H1 (cell line): ENCODE results near the gene SIPA1L3. TPM values are rescaled to one million over a fixed set of nuclear protein-coding genes. Genes with fewer than 3 reads are reported as not detected.

ENCODE experiments used
- CTCF ChIA-PET: fragments of 300-600 bp; sonication (Branson Sonifier 250); formaldehyde crosslinking; loops from one replicate; lab custom pipeline; 2021; ENCODE audit not compliant: partially characterized antibody; lab: Charles Lee
- POLR2A ChIA-PET: fragments of 300-600 bp; sonication (Branson Sonifier 250); formaldehyde crosslinking; loops from one replicate; lab custom pipeline; 2021; ENCODE audit warnings: inconsistent platforms; ENCODE audit not compliant: partially characterized antibody; lab: Charles Lee
- DNase-seq, 2 experiments: peaks; one replicate each; pipeline versions ENCODE4 v3.0.0 to v3.0.0-alpha.2; 2010 to 2022; ENCODE audit warnings: low spot score in 2 of 2, low read depth in 1 of 2, mixed read lengths in 1 of 2
- FAIRE-seq: peaks from 2 replicates; lab custom pipeline; 2011; peaks lifted over from hg19 to GRCh38; lab: Jason Lieb, UNC
- H2AFZ ChIP-seq: 2 replicates; pipeline ENCODE4 v1.8.1; 2012; ENCODE audit warnings: low read length, inconsistent platforms
- H2AK5ac ChIP-seq: 2 replicates; pipeline ENCODE4 v1.6.1; 2013; ENCODE audit warnings: low read depth, low read length
- H2BK120ac ChIP-seq: replicated peaks from 2 replicates; pipeline ENCODE3; 2013; ENCODE audit warnings: low read depth, low read length, inconsistent platforms
- H2BK12ac ChIP-seq: 2 replicates; pipeline ENCODE4 v1.6.1; 2013; ENCODE audit warnings: low read depth, low read length
- H2BK15ac ChIP-seq: 2 replicates; pipeline ENCODE4 v1.6.1; 2013; ENCODE audit warnings: low read length
- H2BK20ac ChIP-seq: 2 replicates; pipeline ENCODE4 v1.6.1; 2013; ENCODE audit warnings: low read length
- H2BK5ac ChIP-seq: 2 replicates; pipeline ENCODE4 v1.6.1; 2013; ENCODE audit warnings: low read depth, low read length
- H3K14ac ChIP-seq: 2 replicates; pipeline ENCODE4 v1.6.1; 2013; ENCODE audit warnings: inconsistent platforms; ENCODE audit not compliant: insufficient read length
- H3K18ac ChIP-seq: 2 replicates; pipeline ENCODE4 v1.6.1; 2013; ENCODE audit warnings: low read length; ENCODE audit errors: extremely low read depth
- H3K23ac ChIP-seq: 2 replicates; pipeline ENCODE4 v1.6.1; 2013; ENCODE audit warnings: inconsistent platforms; ENCODE audit not compliant: insufficient read length
- H3K23me2 ChIP-seq: 2 replicates; pipeline ENCODE4 v1.6.1; 2013; ENCODE audit warnings: low read depth, low read length
- H3K27ac ChIP-seq: 2 replicates; pipeline ENCODE4 v1.6.1; 2011; ENCODE audit warnings: low read depth, low read length, inconsistent platforms
- H3K27me3 ChIP-seq, 4 experiments: replicated peaks in 1 of 4; 1 replicate in 1 of 4; 2 replicates in 3 of 4; pipeline versions ENCODE4 v1.6.1 to v1.8.1; 2011 to 2013; ENCODE audit warnings: low read length in 3 of 4, mild to moderate bottlenecking in 3 of 4, inconsistent platforms in 2 of 4, mixed read lengths in 2 of 4, moderate library complexity in 1 of 4; ENCODE audit not compliant: control insufficient read depth in 3 of 4, insufficient read depth in 3 of 4; ENCODE audit errors: extremely low read depth in 1 of 4
- H3K36me3 ChIP-seq, 4 experiments: 2 replicates each; pipeline versions ENCODE4 v1.6.1 to v1.8.1; 2011 to 2013; ENCODE audit warnings: mild to moderate bottlenecking in 4 of 4, low read length in 3 of 4, moderate library complexity in 2 of 4, control low read depth in 1 of 4, inconsistent platforms in 1 of 4; ENCODE audit not compliant: insufficient read depth in 4 of 4, control insufficient read depth in 2 of 4
- H3K4ac ChIP-seq: replicated peaks from 2 replicates; pipeline ENCODE3; 2013; ENCODE audit warnings: low read length, low read depth, mixed read lengths, inconsistent platforms; ENCODE audit not compliant: insufficient read length
- H3K4me1 ChIP-seq, 4 experiments: replicated peaks in 1 of 4; 1 replicate in 1 of 4; 2 replicates in 3 of 4; pipeline versions ENCODE4 v1.6.1 to v1.8.1; 2011 to 2013; ENCODE audit warnings: low read length in 3 of 4, inconsistent platforms in 2 of 4, mixed read lengths in 1 of 4; ENCODE audit not compliant: insufficient read depth in 4 of 4, control insufficient read depth in 3 of 4
- H3K4me2 ChIP-seq, 2 experiments: 2 replicates each; pipeline versions ENCODE4 v1.6.1 to v1.8.1; 2011 to 2013; ENCODE audit warnings: low read depth in 2 of 2, low read length in 2 of 2, control low read depth in 1 of 2, inconsistent platforms in 1 of 2, mild to moderate bottlenecking in 1 of 2; ENCODE audit not compliant: insufficient read depth in 1 of 2
- H3K4me3 ChIP-seq, 4 experiments: fragments of 200-600, 300-600 bp in 1 of 4; sonication (generic), shearing (Covaris generic), sonication (Bioruptor Twin) in 1 of 4; 2 replicates each; pipeline versions ENCODE4 v1.5.1 to v1.8.1; 2011 to 2016; ENCODE audit warnings: low read length in 4 of 4, low read depth in 3 of 4, control low read depth in 2 of 4, inconsistent platforms in 2 of 4, mild to moderate bottlenecking in 2 of 4, mixed read lengths in 1 of 4, moderate library complexity in 1 of 4; ENCODE audit not compliant: insufficient read depth in 2 of 4; ENCODE audit errors: extremely low read depth in 1 of 4
- H3K56ac ChIP-seq: replicated peaks from 2 replicates; pipeline ENCODE3; 2013; ENCODE audit warnings: low read depth, mild to moderate bottlenecking, mixed read lengths, low read length, inconsistent platforms; ENCODE audit not compliant: insufficient read length
- H3K79me1 ChIP-seq: 2 replicates; pipeline ENCODE4 v1.6.1; 2013; ENCODE audit warnings: low read depth, low read length, control low read depth
- H3K79me2 ChIP-seq, 2 experiments: 2 replicates each; pipeline versions ENCODE4 v1.6.1 to v1.8.1; 2012 to 2013; ENCODE audit warnings: low read length in 2 of 2, mild to moderate bottlenecking in 2 of 2, inconsistent platforms in 1 of 2; ENCODE audit not compliant: insufficient read depth in 2 of 2, control insufficient read depth in 1 of 2
- H3K9ac ChIP-seq, 4 experiments: replicated peaks in 1 of 4; 1 replicate in 1 of 4; 2 replicates in 3 of 4; pipeline versions ENCODE4 v1.6.1 to v1.8.1; 2011 to 2013; ENCODE audit warnings: low read depth in 3 of 4, low read length in 3 of 4, control low read depth in 2 of 4, mild to moderate bottlenecking in 2 of 4, moderate library complexity in 2 of 4, inconsistent platforms in 1 of 4; ENCODE audit errors: extremely low read depth in 1 of 4
- H3K9me3 ChIP-seq, 2 experiments: 2 replicates each; pipeline versions ENCODE4 v1.6.1 to v1.8.1; 2012 to 2013; ENCODE audit warnings: mild to moderate bottlenecking in 2 of 2, moderate library complexity in 2 of 2, control low read depth in 1 of 2, inconsistent platforms in 1 of 2, low read depth in 1 of 2, low read length in 1 of 2, mixed read lengths in 1 of 2; ENCODE audit not compliant: insufficient read depth in 2 of 2
- H4K20me1 ChIP-seq, 2 experiments: replicated peaks in 1 of 2; 2 replicates each; pipeline versions ENCODE3 to v1.8.1; 2011 to 2013; ENCODE audit warnings: inconsistent platforms in 2 of 2, low read length in 2 of 2, mild to moderate bottlenecking in 1 of 2; ENCODE audit not compliant: insufficient read depth in 2 of 2, control insufficient read depth in 1 of 2
- H4K5ac ChIP-seq: 2 replicates; pipeline ENCODE4 v1.6.1; 2013; ENCODE audit warnings: low read length, low read depth, mixed read lengths, inconsistent platforms; ENCODE audit not compliant: insufficient read length
- H4K8ac ChIP-seq: 2 replicates; pipeline ENCODE4 v1.8.0; 2013; ENCODE audit warnings: mild to moderate bottlenecking, moderate library complexity, low read length, inconsistent platforms; ENCODE audit not compliant: insufficient read depth; ENCODE audit errors: extremely low read depth
- H4K91ac ChIP-seq: replicated peaks from 2 replicates; pipeline ENCODE3; 2013; ENCODE audit warnings: low read length, mixed read lengths, inconsistent platforms; ENCODE audit not compliant: insufficient read length
- CBX5 ChIP-seq: fragments of 300-800, 300-1000 bp; sonication (generic); IDR thresholded peaks from 2 replicates; pipeline ENCODE4 v1.7.1; 2016; ENCODE audit warnings: antibody characterized with exemption, low read length, low read depth
- EP300 ChIP-seq, 2 experiments: IDR thresholded peaks; 1 replicate in 1 of 2; 2 replicates in 1 of 2; pipeline ENCODE4 v1.6.1; 2011 to 2012; ENCODE audit warnings: low read depth in 2 of 2, low read length in 2 of 2, mild to moderate bottlenecking in 2 of 2, borderline replicate concordance in 1 of 2, inconsistent platforms in 1 of 2, moderate library complexity in 1 of 2
- GTF2F1 ChIP-seq: IDR thresholded peaks from 2 replicates; pipeline ENCODE4 v1.6.1; 2012; ENCODE audit warnings: low read depth, low read length, improper control_type of control experiment, borderline replicate concordance
- JUND ChIP-seq: IDR thresholded peaks from 2 replicates; pipeline ENCODE4 v1.6.1; 2011; ENCODE audit warnings: mild to moderate bottlenecking, improper control_type of control experiment, low read length
- RXRA ChIP-seq: IDR thresholded peaks from 2 replicates; pipeline ENCODE4 v1.6.1; 2011; ENCODE audit warnings: low read depth, mild to moderate bottlenecking, low read length, moderate library complexity; ENCODE audit not compliant: insufficient read depth
- SIX5 ChIP-seq: IDR thresholded peaks from 2 replicates; pipeline ENCODE4 v1.6.1; 2011; ENCODE audit warnings: mild to moderate bottlenecking, low read depth, low read length
- SP2 ChIP-seq: IDR thresholded peaks from 2 replicates; pipeline ENCODE4 v1.6.1; 2012; ENCODE audit warnings: mild to moderate bottlenecking, low read length, inconsistent platforms
- TAF1 ChIP-seq: IDR thresholded peaks from 2 replicates; pipeline ENCODE4 v1.6.1; 2011; ENCODE audit warnings: mild to moderate bottlenecking, low read depth, low read length
- TAF7 ChIP-seq: optimal IDR thresholded peaks from 2 replicates; pipeline ENCODE3; 2011; ENCODE audit warnings: low read depth, mild to moderate bottlenecking, inconsistent platforms, low read length, moderate library complexity, borderline replicate concordance
- TEAD4 ChIP-seq: IDR thresholded peaks from 2 replicates; pipeline ENCODE4 v1.6.1; 2012; ENCODE audit warnings: low read depth, low read length, inconsistent platforms, mixed read lengths
- WGBS, 2 experiments: shearing (Covaris generic) in 1 of 2; methylation state at CpG; one replicate each; pipeline versions ENCODE4 v1.1.6 to v1.1.7; 2013 to 2015; ENCODE audit warnings: low lambda C conversion rate in 2 of 2, mixed read lengths in 2 of 2, inconsistent platforms in 1 of 2, low coverage in 1 of 2, missing lambda C conversion rate in 1 of 2; ENCODE audit not compliant: insufficient replicate concordance in 2 of 2, insufficient coverage in 1 of 2, insufficient read length in 1 of 2; ENCODE audit errors: extremely low coverage in 1 of 2, missing lambda C conversion rate in 1 of 2; 5-methylcytosine and 5-hydroxymethylcytosine counted together
- polyA plus RNA-seq, 7 experiments: library from polyadenylated mRNA; depleted of rRNA in 3 of 7; stranded (reverse) in 5 of 7; unstranded in 2 of 7; fragments of >200 nt in 5 of 7; fragments of 200-250 nt in 2 of 7; gene quantifications; 1 replicate in 5 of 7; 2 replicates in 1 of 7; 4 replicates in 1 of 7; pipeline versions ENCODE4 v1.2.1 to v1.2.3, GENCODE V29; 2011 to 2013; ENCODE audit warnings: missing spikeins in 2 of 7, mixed read lengths in 2 of 7
- total RNA-seq: library from RNA; stranded (reverse); fragmentation: NEBNext Ultra II Directional; extraction: Animal tissue kit (Norgen Biotek cat#: 25700); gene quantifications from 2 replicates; pipeline ENCODE4 v1.2.1, GENCODE V29; 2021
- TF ChIP-seq, protein P1 (sequence below), 3 experiments: IDR thresholded peaks; 1 replicate in 2 of 3; 2 replicates in 1 of 3; pipeline versions ENCODE4 v1.5.1 to v1.6.1; 2011; ENCODE audit warnings: low read length in 3 of 3, mild to moderate bottlenecking in 3 of 3, inconsistent platforms in 2 of 3, low read depth in 1 of 3, moderate library complexity in 1 of 3; ENCODE audit not compliant: insufficient read depth in 1 of 3; ENCODE audit errors: control extremely low read depth in 1 of 3

The SIPA1L3 gene
- total and polyA plus RNA-seq, 2 of the 8 experiments (the other 6 are each of a cell fraction or from before 2014, with no cell fraction given) = 15.0 to 54.9 TPM

DNA sequence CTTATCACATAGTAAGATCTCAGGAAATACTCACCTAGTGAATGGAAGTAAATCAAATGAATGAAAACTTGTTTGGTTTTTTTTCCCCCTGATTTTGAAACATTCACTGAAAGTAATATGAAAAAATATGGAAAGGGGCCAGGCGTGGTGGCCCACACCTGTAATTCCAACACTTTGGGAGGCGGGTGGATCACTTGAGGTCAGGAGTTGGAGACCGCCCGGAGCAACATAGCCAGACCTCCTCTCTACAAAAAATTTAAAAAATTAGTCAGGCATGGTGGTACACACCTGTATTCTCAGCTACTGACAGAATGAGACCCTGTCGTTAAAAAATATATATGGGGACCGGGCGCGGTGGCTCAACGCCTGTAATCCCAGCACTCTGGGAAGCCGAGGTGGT lies 149.6 kb downstream of the SIPA1L3 start:
- no peak for DNase-seq
- H2BK15ac ChIP-seq = no peak overlapping the region
- no peaks in the 10 kb centered on the region for H3K23me2 ChIP-seq
- no peak overlapping the region for H3K27ac ChIP-seq
- H2BK120ac ChIP-seq = no peak overlapping the region
- H3K56ac ChIP-seq = no peak overlapping the region
- 97% methylated on average over 10 of the region's 10 CpGs; no CpG with 5 or more reads in 1 of the 2 experiments for WGBS, 2 experiments
- H2BK5ac ChIP-seq = no peak overlapping the region
- no peaks in the 10 kb centered on the region for H3K79me1 ChIP-seq
- no peak overlapping the region for H3K14ac ChIP-seq
- no peak overlapping the region for H2BK20ac ChIP-seq
- H3K23ac ChIP-seq = no peak overlapping the region
- no peak overlapping the region for H3K4me3 ChIP-seq
- H4K8ac ChIP-seq = no peak overlapping the region
- peaks cover 0 to 9% of the 10 kb centered on the region in 2 experiments; a peak in 2 of 4 replicates for H3K79me2 ChIP-seq
- H3K18ac ChIP-seq = no peak overlapping the region
- H2BK12ac ChIP-seq = no peak overlapping the region
- TF ChIP-seq EP300 (IDR thresholded peaks at IDR 0.05; ENCODE audit: borderline replicate concordance in 1 of 2, low read depth in 2 of 2, low read length in 2 of 2) (no peak), GTF2F1 (no peak), RXRA (no peak), TAF7 (no peak), JUND (no peak), SP2 (no peak), CBX5 (no peak), TEAD4 (no peak), TAF1 (no peak), SIX5 (no peak)
- TF ChIP-seq, protein P1, sequence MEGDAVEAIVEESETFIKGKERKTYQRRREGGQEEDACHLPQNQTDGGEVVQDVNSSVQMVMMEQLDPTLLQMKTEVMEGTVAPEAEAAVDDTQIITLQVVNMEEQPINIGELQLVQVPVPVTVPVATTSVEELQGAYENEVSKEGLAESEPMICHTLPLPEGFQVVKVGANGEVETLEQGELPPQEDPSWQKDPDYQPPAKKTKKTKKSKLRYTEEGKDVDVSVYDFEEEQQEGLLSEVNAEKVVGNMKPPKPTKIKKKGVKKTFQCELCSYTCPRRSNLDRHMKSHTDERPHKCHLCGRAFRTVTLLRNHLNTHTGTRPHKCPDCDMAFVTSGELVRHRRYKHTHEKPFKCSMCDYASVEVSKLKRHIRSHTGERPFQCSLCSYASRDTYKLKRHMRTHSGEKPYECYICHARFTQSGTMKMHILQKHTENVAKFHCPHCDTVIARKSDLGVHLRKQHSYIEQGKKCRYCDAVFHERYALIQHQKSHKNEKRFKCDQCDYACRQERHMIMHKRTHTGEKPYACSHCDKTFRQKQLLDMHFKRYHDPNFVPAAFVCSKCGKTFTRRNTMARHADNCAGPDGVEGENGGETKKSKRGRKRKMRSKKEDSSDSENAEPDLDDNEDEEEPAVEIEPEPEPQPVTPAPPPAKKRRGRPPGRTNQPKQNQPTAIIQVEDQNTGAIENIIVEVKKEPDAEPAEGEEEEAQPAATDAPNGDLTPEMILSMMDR (IDR thresholded peaks at IDR 0.05; ENCODE audit: control extremely low read depth in 1 of 3, insufficient read depth in 1 of 3, low read depth in 1 of 3, low read length in 3 of 3) = no peak
- no peak overlapping the region for H4K5ac ChIP-seq
- H3K4me2 ChIP-seq = no peak overlapping the region; a peak in 1 of 4 replicates
- no peak for FAIRE-seq
- H2AK5ac ChIP-seq = no peak overlapping the region
- ChIA-PET CTCF (interaction anchor here (0.9 to 1.0 kb wide), 2 partner anchors 10 to 44 kb away, joined by 3 read pairs; no protein-coding TSS in a partner anchor), POLR2A (interaction anchor here (1.1 kb wide), 1 partner anchor 54 kb away, joined by 3 read pairs; no protein-coding TSS in a partner anchor)
- no peak overlapping the region for H3K9ac ChIP-seq
- H2AFZ ChIP-seq = no peak overlapping the region
- peaks cover 0 to 3% of the 10 kb centered on the region in 2 experiments for H4K20me1 ChIP-seq
- no peak overlapping the region for H4K91ac ChIP-seq
- H3K4ac ChIP-seq = no peak overlapping the region
- no peaks in the 10 kb centered on the region for H3K27me3 ChIP-seq
- H3K4me1 ChIP-seq = peaks cover 3 to 29% (median 19%) of the 10 kb centered on the region in 4 experiments
- peaks cover 0 to 3% of the 10 kb centered on the region in 2 experiments; a peak in 1 of 4 replicates for H3K9me3 ChIP-seq
- H3K36me3 ChIP-seq = no peaks in the 10 kb centered on the region
